ENCODE measurements around the gene GNG13. TPM values are rescaled to one million over a fixed set of nuclear protein-coding genes. Genes with fewer than 3 reads are reported as not detected.

GNG13 gene
- total RNA-seq, 5 donors from 2014 or later (not counting 1 experiment from before 2014, with no cell fraction given) = not detected

- Histone ChIP-seq H3K4me1 (ENCODE audit: control insufficient read depth in 1 of 2, extremely low read depth in 1 of 2, insufficient read depth in 2 of 2, low read length in 2 of 2) (no peaks in the 10 kb centered on the region), H3K4me3 (ENCODE audit: control insufficient read depth in 1 of 2, extremely low read depth in 1 of 2, low read length in 1 of 2) (no peak overlapping the region), H3K27ac (ENCODE audit: low read length) (no peak overlapping the region), H3K9me3 (no peaks in the 10 kb centered on the region), H3K36me3 (ENCODE audit: control insufficient read depth in 2 of 2, extremely low read depth in 1 of 2, insufficient read depth in 1 of 2, low read length in 1 of 2) (no peaks in the 10 kb centered on the region), H3K27me3 (replicated peaks in 1 of 2; ENCODE audit: control insufficient read depth in 2 of 2, extremely low read depth in 1 of 2, insufficient read depth in 2 of 2, low read length in 1 of 2) (peaks cover 0 to 37% of the 10 kb centered on the region in 2 experiments)
- Mint-ChIP-seq H3K27ac (no peak overlapping the region), H3K4me1 (no peaks in the 10 kb centered on the region), H3K36me3 (no peaks in the 10 kb centered on the region), H3K27me3 (peaks cover 0 to 16% of the 10 kb centered on the region in 2 donors), H3K4me3 (no peak overlapping the region), H3K9me3 (peaks cover 0 to 4% (median 0%) of the 10 kb centered on the region in 3 donors)
- ChIA-PET POLR2A (no interaction called here), CTCF (no interaction called here)
- DNase-seq = no peak
- WGBS (ENCODE audit: insufficient coverage) = 88% methylated on average over 27 of the region's 35 CpGs
- ATAC-seq (replicated peaks in 1 of 4) = no peak
Measured at GRCh38 chr16:832652-833336, 32.3 kb upstream of the GNG13 start.

GRCh38 chr16:831571-832413 lies 31.3 kb upstream of the GNG13 start:
- no peak overlapping the region for H3K4me3 ChIP-seq (ENCODE audit: control insufficient read depth in 1 of 2, extremely low read depth in 1 of 2, low read length in 1 of 2)
- Mint-ChIP-seq H3K4me1 (no peaks in the 10 kb centered on the region), H3K36me3 (no peaks in the 10 kb centered on the region), H3K9me3 (peaks cover 0 to 4% (median 0%) of the 10 kb centered on the region in 3 donors), H3K27ac (no peak overlapping the region), H3K4me3 (no peak overlapping the region), H3K27me3 (peaks cover 0 to 19% of the 10 kb centered on the region in 2 donors)
- ATAC-seq (replicated peaks in 1 of 4) (no peak), DNase-seq (no peak)
- H3K36me3 ChIP-seq (ENCODE audit: control insufficient read depth in 2 of 2, extremely low read depth in 1 of 2, insufficient read depth in 1 of 2, low read length in 1 of 2) = no peaks in the 10 kb centered on the region
- H3K27ac ChIP-seq (ENCODE audit: low read length) = no peak overlapping the region
- POLR2A ChIA-PET = no interaction called here
- no peaks in the 10 kb centered on the region for H3K9me3 ChIP-seq
- H3K4me1 ChIP-seq (ENCODE audit: control insufficient read depth in 1 of 2, extremely low read depth in 1 of 2, insufficient read depth in 2 of 2, low read length in 2 of 2) = no peaks in the 10 kb centered on the region
- H3K27me3 ChIP-seq (replicated peaks in 1 of 2; ENCODE audit: control insufficient read depth in 2 of 2, extremely low read depth in 1 of 2, insufficient read depth in 2 of 2, low read length in 1 of 2) = peaks cover 0 to 44% of the 10 kb centered on the region in 2 experiments
- 69% methylated on average over 13 of the region's 27 CpGs for WGBS (ENCODE audit: insufficient coverage)
- CTCF ChIA-PET = no interaction called here

- Mint-ChIP-seq H3K36me3 (no peaks in the 10 kb centered on the region), H3K27ac (no peak overlapping the region), H3K4me3 (no peak overlapping the region), H3K4me1 (no peaks in the 10 kb centered on the region), H3K9me3 (no peaks in the 10 kb centered on the region), H3K27me3 (peaks cover 0 to 21% of the 10 kb centered on the region in 2 donors)
- no peaks in the 10 kb centered on the region for H3K4me1 ChIP-seq (ENCODE audit: control insufficient read depth in 1 of 2, extremely low read depth in 1 of 2, insufficient read depth in 2 of 2, low read length in 2 of 2)
- H3K27ac ChIP-seq (ENCODE audit: low read length) = no peak overlapping the region
- 19% methylated on average over 18 of the region's 24 CpGs for WGBS (ENCODE audit: insufficient coverage)
- CTCF ChIA-PET = no interaction called here
- no peaks in the 10 kb centered on the region for H3K9me3 ChIP-seq
- H3K36me3 ChIP-seq (ENCODE audit: control insufficient read depth in 2 of 2, extremely low read depth in 1 of 2, insufficient read depth in 1 of 2, low read length in 1 of 2) = no peaks in the 10 kb centered on the region
- no peak for ATAC-seq (replicated peaks in 1 of 4)
- peaks cover 0 to 44% of the 10 kb centered on the region in 2 experiments for H3K27me3 ChIP-seq (replicated peaks in 1 of 2; ENCODE audit: control insufficient read depth in 2 of 2, extremely low read depth in 1 of 2, insufficient read depth in 2 of 2, low read length in 1 of 2)
- no peak for DNase-seq
- POLR2A ChIA-PET = no interaction called here
- H3K4me3 ChIP-seq (ENCODE audit: control insufficient read depth in 1 of 2, extremely low read depth in 1 of 2, low read length in 1 of 2) = no peak overlapping the region
Measured at GRCh38 chr16:830871-831570, 30.5 kb upstream of the GNG13 start.

GRCh38 chr16:830107-830870 lies 29.8 kb upstream of the GNG13 start:
- DNase-seq (no peak), ATAC-seq (replicated peaks in 1 of 4) (no peak)
- Histone ChIP-seq H3K9me3 (no peaks in the 10 kb centered on the region), H3K4me3 (ENCODE audit: control insufficient read depth in 1 of 2, extremely low read depth in 1 of 2, low read length in 1 of 2) (no peak overlapping the region), H3K27me3 (replicated peaks in 1 of 2; ENCODE audit: control insufficient read depth in 2 of 2, extremely low read depth in 1 of 2, insufficient read depth in 2 of 2, low read length in 1 of 2) (peaks cover 0 to 47% of the 10 kb centered on the region in 2 experiments), H3K27ac (ENCODE audit: low read length) (no peak overlapping the region), H3K4me1 (ENCODE audit: control insufficient read depth in 1 of 2, extremely low read depth in 1 of 2, insufficient read depth in 2 of 2, low read length in 2 of 2) (no peaks in the 10 kb centered on the region), H3K36me3 (ENCODE audit: control insufficient read depth in 2 of 2, extremely low read depth in 1 of 2, insufficient read depth in 1 of 2, low read length in 1 of 2) (no peaks in the 10 kb centered on the region)
- Mint-ChIP-seq H3K27me3 (peaks cover 0 to 27% of the 10 kb centered on the region in 2 donors), H3K36me3 (no peaks in the 10 kb centered on the region), H3K4me1 (no peaks in the 10 kb centered on the region), H3K27ac (no peak overlapping the region), H3K9me3 (no peaks in the 10 kb centered on the region), H3K4me3 (no peak overlapping the region)
- ChIA-PET CTCF (no interaction called here), POLR2A (no interaction called here)
- WGBS (ENCODE audit: insufficient coverage) = 82% methylated on average over 42 of the region's 43 CpGs

- H3K27me3 ChIP-seq (replicated peaks in 1 of 2; ENCODE audit: control insufficient read depth in 2 of 2, extremely low read depth in 1 of 2, insufficient read depth in 2 of 2, low read length in 1 of 2) = peaks cover 0 to 61% of the 10 kb centered on the region in 2 experiments
- DNase-seq = no peak
- no peaks in the 10 kb centered on the region for H3K9me3 Mint-ChIP-seq
- peaks cover 0 to 27% of the 10 kb centered on the region in 2 donors for H3K27me3 Mint-ChIP-seq
- WGBS (ENCODE audit: insufficient coverage) = 82% methylated on average over 9 of the region's 17 CpGs
- no peak overlapping the region for H3K4me3 ChIP-seq (ENCODE audit: control insufficient read depth in 1 of 2, extremely low read depth in 1 of 2, low read length in 1 of 2)
- H3K27ac Mint-ChIP-seq = no peak overlapping the region
- no peaks in the 10 kb centered on the region for H3K4me1 Mint-ChIP-seq
- H3K9me3 ChIP-seq = no peaks in the 10 kb centered on the region
- H3K27ac ChIP-seq (ENCODE audit: low read length) = no peak overlapping the region
- POLR2A ChIA-PET = no interaction called here
- H3K4me1 ChIP-seq (ENCODE audit: control insufficient read depth in 1 of 2, extremely low read depth in 1 of 2, insufficient read depth in 2 of 2, low read length in 2 of 2) = no peaks in the 10 kb centered on the region
- no peaks in the 10 kb centered on the region for H3K36me3 ChIP-seq (ENCODE audit: control insufficient read depth in 2 of 2, extremely low read depth in 1 of 2, insufficient read depth in 1 of 2, low read length in 1 of 2)
- ATAC-seq (replicated peaks in 1 of 4) = no peak
- no peaks in the 10 kb centered on the region for H3K36me3 Mint-ChIP-seq
- H3K4me3 Mint-ChIP-seq = no peak overlapping the region
- CTCF ChIA-PET = no interaction called here
Measured at GRCh38 chr16:828891-829290, 28.4 kb upstream of the GNG13 start.

GRCh38 chr16:827513-827912 lies 27.0 kb upstream of the GNG13 start:
- H3K27ac Mint-ChIP-seq = no peak overlapping the region
- Histone ChIP-seq H3K36me3 (ENCODE audit: control insufficient read depth in 2 of 2, extremely low read depth in 1 of 2, insufficient read depth in 1 of 2, low read length in 1 of 2) (no peaks in the 10 kb centered on the region), H3K4me1 (ENCODE audit: control insufficient read depth in 1 of 2, extremely low read depth in 1 of 2, insufficient read depth in 2 of 2, low read length in 2 of 2) (no peaks in the 10 kb centered on the region), H3K27ac (ENCODE audit: low read length) (no peak overlapping the region), H3K9me3 (no peaks in the 10 kb centered on the region), H3K27me3 (replicated peaks in 1 of 2; ENCODE audit: control insufficient read depth in 2 of 2, extremely low read depth in 1 of 2, insufficient read depth in 2 of 2, low read length in 1 of 2) (peaks cover 0 to 73% of the 10 kb centered on the region in 2 experiments), H3K4me3 (ENCODE audit: control insufficient read depth in 1 of 2, extremely low read depth in 1 of 2, low read length in 1 of 2) (no peak overlapping the region)
- H3K9me3 Mint-ChIP-seq = no peaks in the 10 kb centered on the region
- H3K4me3 Mint-ChIP-seq = no peak overlapping the region
- peaks cover 0 to 31% of the 10 kb centered on the region in 2 donors for H3K27me3 Mint-ChIP-seq
- H3K4me1 Mint-ChIP-seq = no peaks in the 10 kb centered on the region
- H3K36me3 Mint-ChIP-seq = no peaks in the 10 kb centered on the region
- ChIA-PET POLR2A (no interaction called here), CTCF (no interaction called here)
- DNase-seq = no peak
- no peak for ATAC-seq (replicated peaks in 1 of 4)
- 92% methylated on average over 23 of the region's 24 CpGs for WGBS (ENCODE audit: insufficient coverage)
